ENCODE measurements around the gene CHRM5.
"Not testable (repeated sequence)": the region's sequence is repeated elsewhere in the genome, so short reads cannot be mapped to it uniquely, and the experiment has no call there.

Gene CHRM5

DNA sequence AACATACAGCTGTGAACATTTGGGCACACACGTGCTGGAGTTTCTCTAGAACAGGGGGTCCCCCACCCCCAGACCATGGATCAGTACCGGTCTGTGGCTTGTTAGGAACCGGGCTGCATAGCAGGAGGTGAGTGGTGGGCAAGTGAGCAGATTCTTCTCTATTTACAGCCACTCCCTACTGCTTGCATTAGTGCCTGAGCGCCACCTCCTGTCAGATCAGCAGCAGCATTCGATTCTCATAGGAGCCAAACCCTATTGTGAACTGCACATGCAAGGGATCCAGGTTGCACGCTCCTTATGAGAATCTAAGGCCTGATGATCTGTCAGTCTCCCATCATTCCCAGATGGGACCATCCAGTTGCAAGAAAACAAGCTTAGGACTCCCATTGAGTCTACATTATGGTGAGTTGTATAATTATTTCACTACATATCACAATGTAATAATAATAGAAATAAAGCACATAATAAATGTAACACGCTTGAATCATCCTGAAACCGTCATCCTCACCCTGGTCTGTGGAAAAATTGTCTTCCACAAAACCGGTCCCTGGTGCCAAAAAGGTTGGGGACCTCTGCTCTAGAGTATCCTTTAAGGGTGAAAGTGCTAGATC is 25.8 kb downstream of the CHRM5 start:
- no peak for DNase-seq (ENCODE audit: low spot score)

- not testable (repeated sequence) for DNase-seq (ENCODE audit: low spot score)
These were observed 27.4 kb downstream of the CHRM5 start for GRCh38 chr15:33995666-33996065.

DNA sequence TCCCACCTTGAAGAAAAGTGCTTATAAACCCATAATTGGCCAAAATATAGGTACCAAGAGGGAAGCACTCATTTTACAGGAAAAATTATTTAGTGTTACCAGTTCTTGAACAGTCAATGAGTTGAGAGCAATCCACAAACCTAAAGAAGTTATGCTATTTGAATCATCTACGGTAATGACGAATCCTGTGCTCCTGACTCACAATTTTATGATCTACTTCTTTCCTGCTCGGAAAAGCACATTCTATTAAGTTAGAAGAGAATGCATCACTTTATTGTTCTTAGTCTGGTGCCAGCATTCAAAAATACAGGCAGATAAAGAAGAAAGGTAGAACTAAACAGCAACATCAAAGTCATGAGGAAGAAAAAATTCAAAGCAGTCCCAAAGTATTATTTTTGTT is 33.2 kb downstream of the CHRM5 start:
- DNase-seq (ENCODE audit: low spot score): no peak

- DNase-seq (ENCODE audit: low spot score): no peak
These were observed 38.1 kb downstream of the CHRM5 start for GRCh38 chr15:34006381-34006780.

GRCh38 chr15:34009656-34010055 is 41.4 kb downstream of the CHRM5 start:
- no peak for DNase-seq (ENCODE audit: low spot score)

GRCh38 chr15:34010921-34011320 is 42.6 kb downstream of the CHRM5 start:
- DNase-seq (ENCODE audit: low spot score): no peak

- no peak for DNase-seq (ENCODE audit: low spot score)
These were observed 43.2 kb downstream of the CHRM5 start for GRCh38 chr15:34011481-34011880.

GRCh38 chr15:34012461-34013028 is 44.2 kb downstream of the CHRM5 start:
- no peak for DNase-seq (ENCODE audit: low spot score)

DNA sequence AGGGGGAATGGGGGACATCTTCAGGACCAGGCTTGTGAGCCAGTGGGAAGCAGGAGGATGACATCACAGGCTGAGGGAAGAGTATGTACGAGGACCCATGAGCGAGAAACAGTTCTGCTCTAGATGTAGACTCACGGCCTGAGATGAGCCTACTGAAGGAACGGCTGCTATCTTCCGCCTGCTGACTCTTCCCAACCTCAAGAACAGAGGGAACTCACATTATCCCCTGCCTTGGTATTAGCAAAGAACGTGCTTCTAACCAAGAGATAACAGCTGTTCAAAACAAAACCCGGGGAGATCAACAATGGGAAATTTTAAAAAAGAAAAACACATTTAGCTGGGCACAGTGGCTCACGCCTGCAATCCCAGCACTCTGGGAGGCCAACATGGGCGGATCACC is 45.4 kb downstream of the CHRM5 start:
- DNase-seq (ENCODE audit: low spot score): no peak

DNA sequence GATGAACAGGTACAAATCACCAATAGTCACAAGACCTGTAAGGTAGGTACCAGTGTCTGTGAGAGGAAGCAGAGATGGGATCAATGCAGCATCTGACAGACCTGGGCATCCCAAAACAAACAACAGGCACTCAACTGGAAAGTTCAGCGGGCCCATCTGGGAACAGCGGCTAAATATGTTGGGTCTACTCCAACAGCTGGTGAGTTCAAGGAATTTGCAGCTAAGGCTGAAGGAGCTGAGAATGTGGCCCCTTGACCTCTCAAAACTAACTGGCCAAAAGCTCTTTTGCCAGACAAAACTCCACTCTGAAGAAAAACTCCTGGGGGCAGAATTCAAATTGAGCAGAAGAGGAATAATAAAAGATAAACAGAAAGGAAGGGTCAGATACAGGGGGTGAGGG is 46.3 kb downstream of the CHRM5 start:
- no peak for DNase-seq (ENCODE audit: low spot score)

GRCh38 chr15:34018021-34018645 is 49.8 kb downstream of the CHRM5 start:
- no peak for DNase-seq (ENCODE audit: low spot score)

DNA sequence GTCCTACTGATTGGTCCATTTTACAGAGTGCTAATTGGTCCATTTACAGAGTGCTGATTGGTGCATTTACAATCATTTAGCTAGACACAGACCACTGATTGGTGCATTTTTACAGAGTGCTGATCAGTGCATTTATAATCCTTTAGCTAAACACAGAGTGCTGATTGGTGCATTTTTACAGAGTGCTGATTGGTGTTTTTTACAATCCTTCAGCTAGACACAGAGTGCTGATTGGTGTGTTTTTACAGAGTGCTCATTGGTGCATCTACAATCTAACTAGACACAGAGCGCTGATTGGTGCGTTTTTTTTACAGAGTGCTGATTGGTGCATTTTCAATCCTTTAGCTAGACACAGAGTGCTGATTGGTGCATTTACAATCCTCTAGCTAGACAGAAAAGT is 50.4 kb downstream of the CHRM5 start:
- DNase-seq (ENCODE audit: low spot score): not testable (repeated sequence)

DNA sequence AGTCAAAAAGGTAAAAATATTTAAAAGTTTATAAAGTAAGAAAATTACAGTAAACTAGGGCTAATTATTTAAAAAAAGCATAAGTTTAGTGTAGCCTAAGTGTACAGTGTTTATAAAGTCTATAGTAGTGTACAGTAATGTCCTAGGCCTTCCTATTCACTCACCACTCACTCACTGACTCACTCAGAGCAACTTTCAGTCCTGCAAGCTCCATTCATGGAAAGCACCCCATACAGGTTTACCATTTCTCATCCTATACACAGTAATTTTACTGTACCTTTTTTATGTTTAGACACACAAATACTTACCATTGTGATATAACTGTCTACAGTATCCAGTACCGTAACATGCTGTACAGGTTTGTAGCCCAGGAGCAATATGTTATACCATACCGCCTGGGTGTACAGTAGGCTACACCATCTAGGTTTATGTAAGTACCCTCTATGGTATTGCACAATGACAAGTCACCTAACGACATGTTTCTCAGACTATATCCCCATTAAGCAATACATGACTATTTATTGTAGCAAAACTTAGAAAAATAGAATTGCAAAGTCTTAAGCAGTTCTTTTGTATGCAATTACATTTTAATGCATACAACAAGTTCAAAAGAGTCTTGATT is 51.2 kb downstream of the CHRM5 start:
- no peak for DNase-seq (ENCODE audit: low spot score)

DNA sequence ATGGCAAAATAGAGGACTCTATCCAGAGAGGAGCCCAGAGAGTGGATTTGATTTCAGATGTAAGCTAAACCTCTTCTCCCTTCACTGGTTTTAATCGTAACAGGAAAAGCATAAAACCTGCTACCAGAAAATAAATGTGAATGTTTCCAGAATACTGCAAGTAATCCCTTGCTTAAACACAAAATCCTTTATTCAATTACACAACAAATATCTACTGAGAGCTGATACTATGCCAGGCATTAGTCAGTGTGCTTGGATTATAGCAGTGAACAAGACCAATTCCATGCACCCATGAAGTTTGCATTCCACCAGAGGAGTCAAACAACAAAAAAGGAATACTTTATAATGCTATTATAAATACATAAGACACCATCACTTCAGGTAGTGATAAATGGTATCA is 55.6 kb downstream of the CHRM5 start:
- DNase-seq (ENCODE audit: low spot score): no peak

DNA sequence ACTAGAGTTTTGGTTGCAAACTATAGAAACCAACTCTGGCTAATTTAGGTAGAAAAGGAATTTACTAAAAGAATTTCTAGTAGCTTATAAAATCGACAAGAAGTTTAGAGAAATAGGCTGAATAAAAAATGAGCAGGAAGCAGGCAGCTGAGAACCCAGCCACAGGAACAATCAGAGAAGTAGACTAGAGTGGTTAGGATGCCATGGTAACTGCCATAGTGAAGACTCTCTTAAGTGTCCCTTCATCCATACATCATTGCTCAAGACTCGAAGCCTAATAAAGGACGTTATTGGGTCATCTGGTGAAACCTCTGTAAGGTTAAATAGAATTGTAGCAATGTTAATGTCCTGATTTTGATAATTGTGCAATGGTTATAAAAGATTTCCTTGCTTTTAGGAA is 57.0 kb downstream of the CHRM5 start:
- DNase-seq (ENCODE audit: low spot score): no peak

GRCh38 chr15:34027606-34028005 is 59.3 kb downstream of the CHRM5 start:
- no peak for DNase-seq (ENCODE audit: low spot score)

DNA sequence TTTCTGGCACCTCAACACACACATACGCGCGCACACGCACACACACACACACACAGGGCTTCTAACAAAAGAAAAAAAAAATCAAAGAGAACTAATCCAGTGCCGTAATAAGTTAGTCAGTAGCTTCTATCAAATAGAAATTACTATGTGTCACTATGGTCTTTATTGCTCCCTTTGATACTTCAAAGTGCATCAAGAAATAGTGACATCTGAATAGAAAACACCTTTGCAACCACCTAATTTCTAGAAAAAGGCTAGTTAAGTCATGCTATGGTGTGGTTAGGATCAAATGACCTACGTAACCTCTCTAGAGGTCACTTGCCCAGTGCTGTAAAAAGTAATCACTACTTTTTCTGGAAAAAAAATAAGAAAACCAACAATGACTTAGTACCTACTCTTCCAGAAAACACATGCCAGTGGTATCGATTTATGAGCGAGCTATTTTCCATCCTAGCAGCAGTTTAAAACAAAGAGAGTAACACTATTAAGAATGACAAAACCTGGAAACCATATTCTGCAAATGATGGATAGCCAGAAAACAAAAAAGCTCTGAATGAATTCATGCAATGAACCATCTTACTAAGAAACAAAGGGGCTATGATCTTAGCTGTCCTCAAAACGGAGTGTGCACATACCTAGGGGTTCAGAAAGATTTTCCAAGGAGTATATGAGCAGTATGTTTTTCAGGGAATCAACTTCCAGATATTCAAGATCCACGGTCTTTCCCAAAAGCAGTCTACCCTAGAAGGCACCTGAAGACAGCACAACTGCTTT is 63.9 kb downstream of the CHRM5 start:
- no peak for DNase-seq (ENCODE audit: low spot score)

DNA sequence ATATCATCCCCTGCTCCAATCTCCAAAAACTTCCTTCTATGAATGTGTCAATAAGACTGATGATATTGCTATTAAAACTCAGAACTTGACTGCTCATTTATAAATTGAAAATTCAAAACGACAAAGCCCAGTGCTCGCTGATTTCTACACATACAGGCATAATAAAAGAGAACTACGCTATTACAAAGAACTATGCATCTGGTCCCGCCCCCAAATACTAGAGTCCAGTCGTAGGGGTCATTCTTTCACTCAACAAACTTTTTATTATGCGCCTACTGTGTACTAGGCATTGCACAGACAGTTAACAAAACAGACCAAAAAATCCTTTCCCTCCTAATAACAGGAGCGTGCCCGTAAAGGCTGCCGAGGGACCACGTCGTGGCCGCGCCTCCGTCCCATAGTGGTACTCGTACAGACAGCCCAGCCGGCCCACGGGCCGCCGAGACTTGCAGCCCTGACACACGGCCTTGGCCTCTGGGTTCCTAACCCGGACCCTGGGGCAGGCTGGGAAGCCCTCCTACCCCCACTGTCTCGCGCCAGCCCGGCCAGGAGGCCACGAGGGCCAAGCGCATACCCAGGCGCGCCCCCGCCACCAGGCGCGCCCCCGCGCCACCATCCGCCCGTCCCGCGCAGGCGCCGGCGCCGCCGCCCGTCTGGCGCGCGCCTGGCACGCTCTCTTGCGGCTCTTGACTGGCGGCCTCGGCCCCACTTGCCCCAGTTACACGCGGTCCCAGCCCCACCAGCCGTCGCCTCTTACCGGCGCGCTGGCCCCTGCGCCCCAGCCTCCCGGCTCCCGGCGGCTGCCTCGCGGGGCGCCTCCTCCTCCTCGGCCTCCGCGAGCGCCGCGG is 70.0 kb downstream of the CHRM5 start:
- peak; percentile 92 for DNase-seq (ENCODE audit: low spot score)

- DNase-seq (ENCODE audit: low spot score): no peak
These were observed 70.8 kb downstream of the CHRM5 start, which contains the start of gene AVEN for GRCh38 chr15:34038871-34039789. Gene AVEN, minus strand, starts transcription at chr15:34039204. Its CDS starts 158 bp downstream, at chr15:34039046.

- no peak for DNase-seq (ENCODE audit: low spot score)
These were observed 71.5 kb downstream of the CHRM5 start for GRCh38 chr15:34039790-34040113.

DNA sequence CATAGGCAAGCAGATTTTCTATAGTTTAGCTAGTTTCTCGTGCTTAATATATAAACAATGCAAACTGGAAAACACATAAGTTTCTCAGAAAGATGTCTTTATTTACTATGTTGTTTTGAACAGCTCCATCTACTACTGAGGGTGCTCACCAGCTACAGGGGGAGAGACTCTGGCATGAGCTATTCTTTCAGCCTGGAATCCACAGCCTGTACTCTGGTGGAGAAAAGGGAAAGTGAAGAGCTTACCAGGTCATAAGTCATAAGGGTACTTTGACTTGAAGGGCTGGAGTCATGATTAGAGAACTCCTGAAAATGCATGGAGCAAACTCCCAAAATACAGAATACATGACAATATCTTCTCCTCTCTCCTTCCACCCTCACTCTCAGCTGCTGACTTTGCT is 75.1 kb downstream of the CHRM5 start:
- no peak for DNase-seq (ENCODE audit: low spot score)

All from left forelimb (tissue), 1 donor.